Measurements from ENCODE around the gene USP12.

The USP12 gene

DNA sequence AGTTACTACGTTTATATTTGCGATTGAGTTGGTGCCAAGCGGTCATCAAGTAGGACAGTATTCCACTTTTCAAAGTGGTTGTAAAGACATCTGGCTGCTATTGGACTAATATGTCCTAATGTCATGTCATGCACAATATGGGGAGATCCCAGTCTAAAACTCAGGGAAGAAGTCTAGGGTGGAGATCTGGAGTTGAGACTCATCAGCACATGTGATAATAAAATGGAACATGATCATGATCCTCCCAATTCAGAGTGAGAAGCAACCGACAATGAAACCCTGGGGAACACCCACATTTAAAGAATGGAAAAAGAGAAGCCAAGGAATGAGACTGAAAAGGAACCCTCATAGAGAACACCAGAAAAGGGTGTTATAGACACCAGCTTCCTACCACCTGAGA is 80.2 kb downstream of the USP12 start:
- Histone ChIP-seq H3K36me3 (ENCODE audit: insufficient read depth, low read length) (peaks cover 5% of the 10 kb centered on the region; the same call in 1 of the 2 replicates), H3K4me3 (no peak overlapping the region), H3K9ac (ENCODE audit: insufficient read length) (no peak overlapping the region), H3K27ac (no peak overlapping the region), H3K9me3 (ENCODE audit: low read depth, low read length) (no peaks in the 10 kb centered on the region)
- TF ChIP-seq POLR2AphosphoS5 (IDR thresholded peaks at IDR 0.05; ENCODE audit: borderline replicate concordance, low read depth, low read length) = no peak
- DNase-seq (ENCODE audit: low read depth, low spot score) = no peak

DNA sequence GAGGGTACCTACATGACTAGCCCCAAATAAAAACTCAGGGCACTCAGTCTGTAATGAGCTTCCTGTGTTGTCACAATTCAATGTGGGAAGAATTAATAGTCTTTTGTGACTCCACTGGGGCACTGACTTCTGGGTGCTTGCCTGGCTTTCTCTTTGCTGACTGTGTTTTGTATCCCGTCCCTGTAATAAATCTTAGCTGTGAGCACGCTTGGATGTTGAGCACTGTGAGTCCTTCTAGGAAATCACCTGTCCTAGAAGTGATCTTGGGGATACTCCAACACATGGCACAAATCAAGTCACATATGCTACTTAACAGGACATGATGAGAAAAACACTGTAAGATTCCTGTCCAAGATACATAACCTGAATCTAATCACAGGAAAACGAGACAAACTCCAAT is 83.0 kb downstream of the USP12 start:
- Histone ChIP-seq H3K36me3 (ENCODE audit: insufficient read depth, low read length) (peaks cover 12% of the 10 kb centered on the region), H3K4me3 (no peak overlapping the region), H3K9me3 (ENCODE audit: low read depth, low read length) (no peaks in the 10 kb centered on the region), H3K27ac (no peak overlapping the region), H3K9ac (ENCODE audit: insufficient read length) (no peak overlapping the region)
- TF ChIP-seq FOXP2 (optimal IDR thresholded peaks at IDR 0.05; ENCODE audit: control extremely low read depth, extremely low read length, insufficient read depth) (no peak), POLR2AphosphoS5 (IDR thresholded peaks at IDR 0.05; ENCODE audit: borderline replicate concordance, low read depth, low read length) (no peak), EZH2 (IDR thresholded peaks at IDR 0.05) (no peak)
- DNase-seq (ENCODE audit: low read depth, low spot score) = no peak

DNA sequence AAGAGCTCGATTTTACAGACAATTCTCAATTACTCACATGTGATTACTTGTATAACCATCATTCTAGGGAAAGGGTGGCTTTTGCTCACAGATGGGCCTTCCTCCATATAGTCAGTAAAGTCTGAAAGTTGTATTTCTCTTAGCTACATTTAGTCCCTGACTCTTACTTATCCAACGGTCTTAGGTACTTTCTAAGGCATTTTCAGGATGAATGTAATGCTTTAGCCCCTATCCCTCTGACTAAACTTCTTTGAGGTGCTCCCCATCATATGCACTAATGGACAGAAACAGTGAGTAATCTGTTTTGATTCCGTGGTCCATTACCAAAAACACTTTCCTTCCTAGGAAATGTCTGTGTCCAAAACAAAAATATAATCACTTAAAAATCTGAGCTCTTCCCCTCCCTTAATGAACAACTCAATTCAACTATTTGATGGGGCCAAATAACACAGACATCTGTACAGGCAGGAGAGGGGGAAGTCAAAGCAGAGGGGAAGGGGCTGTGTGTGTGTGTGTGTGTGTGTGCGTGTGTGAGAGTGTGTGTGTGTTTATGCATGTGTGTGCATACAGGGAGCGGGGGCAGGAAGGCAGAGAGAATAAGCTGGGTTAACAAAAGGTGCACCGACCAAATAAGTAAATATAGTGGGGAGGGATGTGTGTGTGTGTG is 84.9 kb downstream of the USP12 start:
- H3K27ac ChIP-seq = no peak overlapping the region
- no peaks in the 10 kb centered on the region for H3K9me3 ChIP-seq (ENCODE audit: low read depth, low read length)
- no peak overlapping the region for H3K9ac ChIP-seq (ENCODE audit: insufficient read length)
- H3K36me3 ChIP-seq (ENCODE audit: insufficient read depth, low read length) = peaks cover 12% of the 10 kb centered on the region
- H3K4me3 ChIP-seq = no peak overlapping the region
- TF ChIP-seq FOXP2 (optimal IDR thresholded peaks at IDR 0.05; ENCODE audit: control extremely low read depth, extremely low read length, insufficient read depth) = no peak
- no peak for TF ChIP-seq POLR2AphosphoS5 (IDR thresholded peaks at IDR 0.05; ENCODE audit: borderline replicate concordance, low read depth, low read length)
- TF ChIP-seq EZH2 (IDR thresholded peaks at IDR 0.05) = no peak
- DNase-seq (ENCODE audit: low read depth, low spot score) = no peak

- no peak for DNase-seq (ENCODE audit: low read depth, low spot score)
- Histone ChIP-seq H3K36me3 (ENCODE audit: insufficient read depth, low read length) (peaks cover 12% of the 10 kb centered on the region), H3K27ac (no peak overlapping the region), H3K4me3 (no peak overlapping the region), H3K9ac (ENCODE audit: insufficient read length) (no peak overlapping the region), H3K9me3 (ENCODE audit: low read depth, low read length) (no peaks in the 10 kb centered on the region)
- TF ChIP-seq EZH2 (IDR thresholded peaks at IDR 0.05) (no peak), FOXP2 (optimal IDR thresholded peaks at IDR 0.05; ENCODE audit: control extremely low read depth, extremely low read length, insufficient read depth) (no peak)
Measured at GRCh38 chr13:27083183-27083582, 88.4 kb downstream of the USP12 start.

- peaks cover 12% of the 10 kb centered on the region for H3K36me3 ChIP-seq (ENCODE audit: insufficient read depth, low read length)
- no peaks in the 10 kb centered on the region for H3K9me3 ChIP-seq (ENCODE audit: low read depth, low read length)
- no peak for DNase-seq (ENCODE audit: low read depth, low spot score)
- H3K27ac ChIP-seq = no peak overlapping the region
- H3K4me3 ChIP-seq = no peak overlapping the region
- H3K9ac ChIP-seq (ENCODE audit: insufficient read length) = no peak overlapping the region
- TF ChIP-seq FOXP2 (optimal IDR thresholded peaks at IDR 0.05; ENCODE audit: control extremely low read depth, extremely low read length, insufficient read depth) (no peak), POLR2AphosphoS5 (IDR thresholded peaks at IDR 0.05; ENCODE audit: borderline replicate concordance, low read depth, low read length) (no peak), EZH2 (IDR thresholded peaks at IDR 0.05) (no peak)
Measured at GRCh38 chr13:27081893-27082679, 89.5 kb downstream of the USP12 start.

GRCh38 chr13:27080018-27080948 is 91.3 kb downstream of the USP12 start:
- Histone ChIP-seq H3K36me3 (ENCODE audit: insufficient read depth, low read length) (peaks cover 6% of the 10 kb centered on the region), H3K9me3 (ENCODE audit: low read depth, low read length) (no peaks in the 10 kb centered on the region), H3K4me3 (no peak overlapping the region), H3K27ac (no peak overlapping the region), H3K9ac (ENCODE audit: insufficient read length) (no peak overlapping the region)
- DNase-seq (ENCODE audit: low read depth, low spot score) = no peak
- TF ChIP-seq POLR2AphosphoS5 (IDR thresholded peaks at IDR 0.05; ENCODE audit: borderline replicate concordance, low read depth, low read length) (no peak), FOXP2 (optimal IDR thresholded peaks at IDR 0.05; ENCODE audit: control extremely low read depth, extremely low read length, insufficient read depth) (no peak), EZH2 (IDR thresholded peaks at IDR 0.05) (no peak)

GRCh38 chr13:27079421-27079958 is 92.1 kb downstream of the USP12 start:
- DNase-seq (ENCODE audit: low read depth, low spot score) = peak; percentile 10
- peak overlapping the region; percentile 5; the same call in 1 of the 2 replicates for H3K27ac ChIP-seq
- no peak for TF ChIP-seq EZH2 (IDR thresholded peaks at IDR 0.05)
- no peak for TF ChIP-seq POLR2AphosphoS5 (IDR thresholded peaks at IDR 0.05; ENCODE audit: borderline replicate concordance, low read depth, low read length)
- no peak for TF ChIP-seq FOXP2 (optimal IDR thresholded peaks at IDR 0.05; ENCODE audit: control extremely low read depth, extremely low read length, insufficient read depth)
- H3K4me3 ChIP-seq = no peak overlapping the region
- no peak overlapping the region for H3K9ac ChIP-seq (ENCODE audit: insufficient read length)
- peaks cover 2% of the 10 kb centered on the region; the same call in 1 of the 2 replicates for H3K36me3 ChIP-seq (ENCODE audit: insufficient read depth, low read length)
- no peaks in the 10 kb centered on the region for H3K9me3 ChIP-seq (ENCODE audit: low read depth, low read length)

GRCh38 chr13:27077451-27077850 is 94.2 kb downstream of the USP12 start:
- H3K27ac ChIP-seq = peak overlapping the region; percentile 54; the same call in 1 of the 2 replicates
- TF ChIP-seq FOXP2 (optimal IDR thresholded peaks at IDR 0.05; ENCODE audit: control extremely low read depth, extremely low read length, insufficient read depth) (no peak), EZH2 (IDR thresholded peaks at IDR 0.05) (no peak), POLR2AphosphoS5 (IDR thresholded peaks at IDR 0.05; ENCODE audit: borderline replicate concordance, low read depth, low read length) (no peak)
- H3K36me3 ChIP-seq (ENCODE audit: insufficient read depth, low read length) = 0 out of 2 replicates have a peak, but pooled peaks cover 3% of the 10 kb centered on the region
- no peak overlapping the region for H3K9ac ChIP-seq (ENCODE audit: insufficient read length)
- no peak for DNase-seq (ENCODE audit: low read depth, low spot score)
- H3K4me3 ChIP-seq = 0 out of 2 replicates have a peak overlapping the region, but pooled peaks have one; percentile 1
- H3K9me3 ChIP-seq (ENCODE audit: low read depth, low read length) = no peaks in the 10 kb centered on the region

Data from SK-N-MC (cell line).